HepG2 (cell line): Measurements from ENCODE around the gene NUDT2. TPM values are rescaled to one million over a fixed set of nuclear protein-coding genes. Genes with fewer than 3 reads are reported as not detected.
A peak's percentile ranks its signal among the peaks of the same experiment; 100 is the strongest.

Experiments
- ERF ChIP-seq: IDR thresholded peaks from 2 replicates; pipeline ENCODE4 v1.6.1; 2018; ENCODE audit warnings: missing biosample characterization, missing genetic modification reagents
- FOXK2 ChIP-seq: fragments of 450-650 bp; IDR thresholded peaks from 2 replicates; pipeline ENCODE4 v1.6.1; 2016
- KAT8 ChIP-seq: IDR thresholded peaks from 2 replicates; pipeline ENCODE4 v1.6.1; 2016; ENCODE audit warnings: missing genetic modification reagents, missing compliant biosample characterization
- MEIS2 ChIP-seq: sonication (generic); formaldehyde crosslinking; IDR thresholded peaks from 2 replicates; pipeline ENCODE4 v1.9.0; 2021; ENCODE audit warnings: mild to moderate bottlenecking, missing genetic modification reagents
- SP140L ChIP-seq: sonication (generic); formaldehyde crosslinking; IDR thresholded peaks from 2 replicates; pipeline ENCODE4 v1.4.0; 2020; ENCODE audit warnings: missing genetic modification reagents, borderline replicate concordance
- SUZ12 ChIP-seq: fragments of 150-350 bp; IDR thresholded peaks from 2 replicates; pipeline ENCODE4 v1.6.1; 2014; ENCODE audit warnings: low read depth, low read length
- ZNF251 ChIP-seq: sonication (generic); formaldehyde crosslinking; IDR thresholded peaks from 2 replicates; pipeline ENCODE4 v1.9.0; 2021; ENCODE audit warnings: mild to moderate bottlenecking, missing genetic modification reagents
- ZNF33A ChIP-seq: sonication (generic); formaldehyde crosslinking; IDR thresholded peaks from 2 replicates; pipeline ENCODE4 v1.5.1; 2020; ENCODE audit warnings: missing genetic modification reagents, mild to moderate bottlenecking, moderate library complexity, borderline replicate concordance
- ZNF430 ChIP-seq: sonication (generic); formaldehyde crosslinking; IDR thresholded peaks from 2 replicates; pipeline ENCODE4 v1.9.0; 2021; ENCODE audit warnings: mild to moderate bottlenecking, missing genetic modification reagents
- ZNF460 ChIP-seq: sonication (generic); formaldehyde crosslinking; IDR thresholded peaks from 2 replicates; pipeline ENCODE4 v1.5.1; 2020; ENCODE audit warnings: missing genetic modification reagents, mild to moderate bottlenecking, borderline replicate concordance
- polyA plus RNA-seq, 8 experiments: library from polyadenylated mRNA; depleted of rRNA in 3 of 8; stranded (reverse) in 7 of 8; unstranded in 1 of 8; fragments of >200 nt; fragmentation: Illumina TruSeq in 4 of 8; extraction: Trizol in 4 of 8; gene quantifications; 2 replicates each; pipeline versions ENCODE4 v1.2.1 to v1.2.3, GENCODE V29; 2011 to 2016; ENCODE audit warnings: low read depth in 4 of 8, missing spikeins in 1 of 8, mixed read lengths in 1 of 8; ENCODE audit not compliant: insufficient read depth in 1 of 8
- total RNA-seq, 5 experiments: library from RNA; depleted of rRNA; stranded (reverse); fragments of >200 nt; fragmentation: Illumina TruSeq; extraction: Trizol; gene quantifications; 2 replicates each; pipeline ENCODE4 v1.2.3, GENCODE V29; 2016; ENCODE audit warnings: low read depth in 1 of 5
- TF ChIP-seq, protein P1 (sequence below): sonication (generic); formaldehyde crosslinking; IDR thresholded peaks from 2 replicates; pipeline ENCODE4 v1.4.0; 2020; ENCODE audit warnings: missing genetic modification reagents
- TF ChIP-seq, protein P2 (sequence below): sonication (generic); formaldehyde crosslinking; IDR thresholded peaks from 2 replicates; pipeline ENCODE4 v1.4.0; 2020; ENCODE audit warnings: missing genetic modification reagents
- TF ChIP-seq, protein P3 (sequence below): fragments of 450-650 bp; IDR thresholded peaks from 2 replicates; pipeline ENCODE4 v1.6.1; 2017
- TF ChIP-seq, protein P4 (sequence below): sonication (generic); formaldehyde crosslinking; IDR thresholded peaks from 2 replicates; pipeline ENCODE4 v1.4.0; 2020; ENCODE audit warnings: missing genetic modification reagents
- TF ChIP-seq, protein P5 (sequence below): sonication (generic); formaldehyde crosslinking; IDR thresholded peaks from 2 replicates; pipeline ENCODE4 v1.4.0; 2020; ENCODE audit warnings: missing genetic modification reagents

NUDT2 gene
- total and polyA plus RNA-seq, 2 of the 13 experiments (the other 11 are each of a cell fraction or from before 2014, with no cell fraction given): 19.9 to 24.6 TPM

DNA sequence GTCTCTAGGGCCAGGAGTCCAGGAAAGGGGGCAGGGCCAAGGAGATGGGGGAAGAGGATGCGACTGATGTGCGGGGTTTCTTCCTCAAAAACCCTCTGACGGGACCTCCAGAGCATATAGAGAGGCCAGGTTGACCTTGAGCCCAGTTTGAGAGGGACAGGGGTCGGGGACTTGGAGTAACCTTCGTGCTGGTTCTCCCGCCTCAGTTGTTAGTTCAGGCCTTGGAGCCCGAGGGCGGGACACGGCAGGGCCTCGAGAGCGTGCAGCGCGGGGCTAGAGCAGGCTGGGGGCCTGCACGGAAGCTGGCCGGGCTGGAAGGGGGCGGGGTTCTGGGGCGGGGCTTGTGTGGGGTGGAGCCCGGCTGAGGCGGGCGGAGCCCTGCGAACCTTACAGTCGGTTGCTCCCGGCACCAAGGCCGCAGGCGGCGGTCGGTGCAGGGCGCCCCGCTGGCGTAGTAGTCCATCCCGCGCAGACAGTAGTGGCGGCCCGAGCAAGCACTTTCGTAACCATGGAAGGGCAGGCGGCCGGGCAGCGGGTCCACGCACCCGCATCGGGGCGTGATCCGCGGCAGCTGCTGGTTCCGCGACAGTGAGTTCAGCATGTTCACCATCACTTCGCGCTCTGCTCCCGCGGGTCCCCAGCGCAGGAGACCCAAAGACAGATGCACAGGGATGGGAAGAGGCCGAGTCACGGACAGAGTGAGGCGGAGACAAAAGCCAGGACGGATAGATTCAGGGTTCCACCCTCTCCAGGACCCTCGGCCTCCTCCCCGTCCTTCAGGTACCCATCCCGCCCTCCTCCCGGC, 51.3 kb downstream of the NUDT2 start (continued):
- no peak for TF ChIP-seq ZNF460 (CRISPR knock-in tag)
- peak; percentile 87 for TF ChIP-seq MEIS2
- TF ChIP-seq ZNF430 (CRISPR knock-in tag): peak; percentile 92
- TF ChIP-seq, protein P1, sequence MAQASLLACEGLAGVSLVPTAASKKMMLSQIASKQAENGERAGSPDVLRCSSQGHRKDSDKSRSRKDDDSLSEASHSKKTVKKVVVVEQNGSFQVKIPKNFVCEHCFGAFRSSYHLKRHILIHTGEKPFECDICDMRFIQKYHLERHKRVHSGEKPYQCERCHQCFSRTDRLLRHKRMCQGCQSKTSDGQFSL (CRISPR knock-in tag): no peak
- no peak for TF ChIP-seq ZNF251
- TF ChIP-seq, protein P2, sequence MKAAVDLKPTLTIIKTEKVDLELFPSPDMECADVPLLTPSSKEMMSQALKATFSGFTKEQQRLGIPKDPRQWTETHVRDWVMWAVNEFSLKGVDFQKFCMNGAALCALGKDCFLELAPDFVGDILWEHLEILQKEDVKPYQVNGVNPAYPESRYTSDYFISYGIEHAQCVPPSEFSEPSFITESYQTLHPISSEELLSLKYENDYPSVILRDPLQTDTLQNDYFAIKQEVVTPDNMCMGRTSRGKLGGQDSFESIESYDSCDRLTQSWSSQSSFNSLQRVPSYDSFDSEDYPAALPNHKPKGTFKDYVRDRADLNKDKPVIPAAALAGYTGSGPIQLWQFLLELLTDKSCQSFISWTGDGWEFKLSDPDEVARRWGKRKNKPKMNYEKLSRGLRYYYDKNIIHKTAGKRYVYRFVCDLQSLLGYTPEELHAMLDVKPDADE (CRISPR knock-in tag): peak; percentile 60; the same call in 1 of the 2 replicates
- no peak for TF ChIP-seq SUZ12
- TF ChIP-seq, protein P3, sequence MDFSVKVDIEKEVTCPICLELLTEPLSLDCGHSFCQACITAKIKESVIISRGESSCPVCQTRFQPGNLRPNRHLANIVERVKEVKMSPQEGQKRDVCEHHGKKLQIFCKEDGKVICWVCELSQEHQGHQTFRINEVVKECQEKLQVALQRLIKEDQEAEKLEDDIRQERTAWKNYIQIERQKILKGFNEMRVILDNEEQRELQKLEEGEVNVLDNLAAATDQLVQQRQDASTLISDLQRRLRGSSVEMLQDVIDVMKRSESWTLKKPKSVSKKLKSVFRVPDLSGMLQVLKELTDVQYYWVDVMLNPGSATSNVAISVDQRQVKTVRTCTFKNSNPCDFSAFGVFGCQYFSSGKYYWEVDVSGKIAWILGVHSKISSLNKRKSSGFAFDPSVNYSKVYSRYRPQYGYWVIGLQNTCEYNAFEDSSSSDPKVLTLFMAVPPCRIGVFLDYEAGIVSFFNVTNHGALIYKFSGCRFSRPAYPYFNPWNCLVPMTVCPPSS: no peak
- TF ChIP-seq, protein P4, sequence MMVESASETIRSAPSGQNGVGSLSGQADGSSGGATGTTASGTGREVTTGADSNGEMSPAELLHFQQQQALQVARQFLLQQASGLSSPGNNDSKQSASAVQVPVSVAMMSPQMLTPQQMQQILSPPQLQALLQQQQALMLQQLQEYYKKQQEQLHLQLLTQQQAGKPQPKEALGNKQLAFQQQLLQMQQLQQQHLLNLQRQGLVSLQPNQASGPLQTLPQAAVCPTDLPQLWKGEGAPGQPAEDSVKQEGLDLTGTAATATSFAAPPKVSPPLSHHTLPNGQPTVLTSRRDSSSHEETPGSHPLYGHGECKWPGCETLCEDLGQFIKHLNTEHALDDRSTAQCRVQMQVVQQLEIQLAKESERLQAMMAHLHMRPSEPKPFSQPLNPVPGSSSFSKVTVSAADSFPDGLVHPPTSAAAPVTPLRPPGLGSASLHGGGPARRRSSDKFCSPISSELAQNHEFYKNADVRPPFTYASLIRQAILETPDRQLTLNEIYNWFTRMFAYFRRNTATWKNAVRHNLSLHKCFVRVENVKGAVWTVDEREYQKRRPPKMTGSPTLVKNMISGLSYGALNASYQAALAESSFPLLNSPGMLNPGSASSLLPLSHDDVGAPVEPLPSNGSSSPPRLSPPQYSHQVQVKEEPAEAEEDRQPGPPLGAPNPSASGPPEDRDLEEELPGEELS (CRISPR knock-in tag): no peak
- peak; percentile 71; the same call in 1 of the 2 replicates for TF ChIP-seq ERF
- TF ChIP-seq SP140L: no peak
- TF ChIP-seq, protein P5, sequence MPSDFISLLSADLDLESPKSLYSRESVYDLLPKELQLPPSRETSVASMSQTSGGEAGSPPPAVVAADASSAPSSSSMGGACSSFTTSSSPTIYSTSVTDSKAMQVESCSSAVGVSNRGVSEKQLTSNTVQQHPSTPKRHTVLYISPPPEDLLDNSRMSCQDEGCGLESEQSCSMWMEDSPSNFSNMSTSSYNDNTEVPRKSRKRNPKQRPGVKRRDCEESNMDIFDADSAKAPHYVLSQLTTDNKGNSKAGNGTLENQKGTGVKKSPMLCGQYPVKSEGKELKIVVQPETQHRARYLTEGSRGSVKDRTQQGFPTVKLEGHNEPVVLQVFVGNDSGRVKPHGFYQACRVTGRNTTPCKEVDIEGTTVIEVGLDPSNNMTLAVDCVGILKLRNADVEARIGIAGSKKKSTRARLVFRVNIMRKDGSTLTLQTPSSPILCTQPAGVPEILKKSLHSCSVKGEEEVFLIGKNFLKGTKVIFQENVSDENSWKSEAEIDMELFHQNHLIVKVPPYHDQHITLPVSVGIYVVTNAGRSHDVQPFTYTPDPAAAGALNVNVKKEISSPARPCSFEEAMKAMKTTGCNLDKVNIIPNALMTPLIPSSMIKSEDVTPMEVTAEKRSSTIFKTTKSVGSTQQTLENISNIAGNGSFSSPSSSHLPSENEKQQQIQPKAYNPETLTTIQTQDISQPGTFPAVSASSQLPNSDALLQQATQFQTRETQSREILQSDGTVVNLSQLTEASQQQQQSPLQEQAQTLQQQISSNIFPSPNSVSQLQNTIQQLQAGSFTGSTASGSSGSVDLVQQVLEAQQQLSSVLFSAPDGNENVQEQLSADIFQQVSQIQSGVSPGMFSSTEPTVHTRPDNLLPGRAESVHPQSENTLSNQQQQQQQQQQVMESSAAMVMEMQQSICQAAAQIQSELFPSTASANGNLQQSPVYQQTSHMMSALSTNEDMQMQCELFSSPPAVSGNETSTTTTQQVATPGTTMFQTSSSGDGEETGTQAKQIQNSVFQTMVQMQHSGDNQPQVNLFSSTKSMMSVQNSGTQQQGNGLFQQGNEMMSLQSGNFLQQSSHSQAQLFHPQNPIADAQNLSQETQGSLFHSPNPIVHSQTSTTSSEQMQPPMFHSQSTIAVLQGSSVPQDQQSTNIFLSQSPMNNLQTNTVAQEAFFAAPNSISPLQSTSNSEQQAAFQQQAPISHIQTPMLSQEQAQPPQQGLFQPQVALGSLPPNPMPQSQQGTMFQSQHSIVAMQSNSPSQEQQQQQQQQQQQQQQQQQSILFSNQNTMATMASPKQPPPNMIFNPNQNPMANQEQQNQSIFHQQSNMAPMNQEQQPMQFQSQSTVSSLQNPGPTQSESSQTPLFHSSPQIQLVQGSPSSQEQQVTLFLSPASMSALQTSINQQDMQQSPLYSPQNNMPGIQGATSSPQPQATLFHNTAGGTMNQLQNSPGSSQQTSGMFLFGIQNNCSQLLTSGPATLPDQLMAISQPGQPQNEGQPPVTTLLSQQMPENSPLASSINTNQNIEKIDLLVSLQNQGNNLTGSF (CRISPR knock-in tag): peak; percentile 91
- TF ChIP-seq FOXK2: no peak
- no peak for TF ChIP-seq ZNF33A (CRISPR knock-in tag)
- TF ChIP-seq KAT8: peak; percentile 53; the same call in 1 of the 2 replicates
